Loucy (cell line): Measurements from ENCODE around the gene SH3RF2.
A peak's percentile ranks its signal among the peaks of the same experiment; 100 is the strongest.

Experiments used
- H2AFZ ChIP-seq: fragments of 200-600 bp; sonication (generic); 2 replicates; pipeline ENCODE4 v1.6.0; 2016; ENCODE audit warnings: antibody characterized with exemption, mild to moderate bottlenecking, low read length, moderate library complexity
- H3F3A ChIP-seq: fragments of 200-600 bp; 2 replicates; pipeline ENCODE4 v1.6.0; 2016; ENCODE audit warnings: antibody characterized with exemption, low read depth, mild to moderate bottlenecking
- H3K27me3 ChIP-seq: fragments of 200-600 bp; sonication (generic); 2 replicates; pipeline ENCODE4 v1.6.1; 2014; ENCODE audit warnings: low read length, mild to moderate bottlenecking; ENCODE audit not compliant: insufficient read depth, poor library complexity, severe bottlenecking
- H3K36me3 ChIP-seq: fragments of 200-600 bp; sonication (generic); 2 replicates; pipeline ENCODE4 v1.6.1; 2016; ENCODE audit warnings: low read length; ENCODE audit not compliant: insufficient read depth
- H3K4me1 ChIP-seq: fragments of 200-600 bp; sonication (generic); 2 replicates; pipeline ENCODE4 v1.5.1; 2014; ENCODE audit warnings: low read length, mild to moderate bottlenecking; ENCODE audit not compliant: insufficient read depth, poor library complexity, severe bottlenecking
- H3K4me2 ChIP-seq: fragments of 200-600 bp; sonication (generic); 2 replicates; pipeline ENCODE4 v1.6.0; 2014; ENCODE audit warnings: antibody characterized with exemption, low read length, low read depth, mild to moderate bottlenecking; ENCODE audit not compliant: poor library complexity, severe bottlenecking
- H3K4me3 ChIP-seq: fragments of 200-600 bp; sonication (generic); 2 replicates; pipeline ENCODE4 v1.5.1; 2014; ENCODE audit warnings: low read length, mild to moderate bottlenecking, mixed read lengths; ENCODE audit not compliant: poor library complexity, severe bottlenecking
- H3K79me2 ChIP-seq: fragments of 200-600 bp; sonication (generic); 2 replicates; pipeline ENCODE4 v1.6.1; 2014; ENCODE audit warnings: low read length; ENCODE audit not compliant: insufficient read depth
- H3K9ac ChIP-seq: fragments of 200-600 bp; sonication (generic); 2 replicates; pipeline ENCODE4 v1.6.0; 2014; ENCODE audit warnings: mild to moderate bottlenecking, low read depth, low read length, moderate library complexity; ENCODE audit not compliant: poor library complexity, severe bottlenecking
- H3K9me2 ChIP-seq: fragments of 200-600 bp; sonication (generic); replicated peaks from 2 replicates; pipeline ENCODE4 v1.6.1; 2016; ENCODE audit warnings: low read depth, low read length, mixed read lengths
- H3K9me3 ChIP-seq: fragments of 200-600 bp; sonication (generic); 2 replicates; pipeline ENCODE4 v1.6.1; 2014; ENCODE audit warnings: mild to moderate bottlenecking, antibody characterized with exemption, low read length, low read depth; ENCODE audit not compliant: insufficient read depth
- H4K20me1 ChIP-seq: fragments of 200-600 bp; sonication (generic); 2 replicates; pipeline ENCODE4 v1.6.0; 2014; ENCODE audit warnings: antibody characterized with exemption, low read length, mild to moderate bottlenecking; ENCODE audit not compliant: insufficient read depth, poor library complexity, severe bottlenecking
- EZH2phosphoT487 ChIP-seq: fragments of 200-600 bp; IDR thresholded peaks from 2 replicates; pipeline ENCODE4 v1.6.1; 2018; ENCODE audit warnings: antibody characterized with exemption, mild to moderate bottlenecking, moderate library complexity, borderline replicate concordance
- TF ChIP-seq, protein P1 (sequence below): fragments of 200-600 bp; sonication (generic); conservative IDR thresholded peaks from 2 replicates; pipeline ENCODE4 v1.5.1; 2014; ENCODE audit warnings: mild to moderate bottlenecking, antibody characterized with exemption, low read length

The SH3RF2 gene

GRCh38 chr5:146048994-146049703 is 112.8 kb downstream of the SH3RF2 start:
- Histone ChIP-seq H3K9me3 (no peaks in the 10 kb centered on the region), H3K4me3 (no peak overlapping the region), H4K20me1 (no peaks in the 10 kb centered on the region), H3K9ac (no peak overlapping the region), H3K9me2 (no peaks in the 10 kb centered on the region), H2AFZ (no peak overlapping the region), H3K27me3 (no peaks in the 10 kb centered on the region), H3K4me2 (no peak overlapping the region), H3K79me2 (no peaks in the 10 kb centered on the region), H3F3A (no peaks in the 10 kb centered on the region), H3K36me3 (no peaks in the 10 kb centered on the region), H3K4me1 (peaks cover 11% of the 10 kb centered on the region)
- TF ChIP-seq, protein P1, sequence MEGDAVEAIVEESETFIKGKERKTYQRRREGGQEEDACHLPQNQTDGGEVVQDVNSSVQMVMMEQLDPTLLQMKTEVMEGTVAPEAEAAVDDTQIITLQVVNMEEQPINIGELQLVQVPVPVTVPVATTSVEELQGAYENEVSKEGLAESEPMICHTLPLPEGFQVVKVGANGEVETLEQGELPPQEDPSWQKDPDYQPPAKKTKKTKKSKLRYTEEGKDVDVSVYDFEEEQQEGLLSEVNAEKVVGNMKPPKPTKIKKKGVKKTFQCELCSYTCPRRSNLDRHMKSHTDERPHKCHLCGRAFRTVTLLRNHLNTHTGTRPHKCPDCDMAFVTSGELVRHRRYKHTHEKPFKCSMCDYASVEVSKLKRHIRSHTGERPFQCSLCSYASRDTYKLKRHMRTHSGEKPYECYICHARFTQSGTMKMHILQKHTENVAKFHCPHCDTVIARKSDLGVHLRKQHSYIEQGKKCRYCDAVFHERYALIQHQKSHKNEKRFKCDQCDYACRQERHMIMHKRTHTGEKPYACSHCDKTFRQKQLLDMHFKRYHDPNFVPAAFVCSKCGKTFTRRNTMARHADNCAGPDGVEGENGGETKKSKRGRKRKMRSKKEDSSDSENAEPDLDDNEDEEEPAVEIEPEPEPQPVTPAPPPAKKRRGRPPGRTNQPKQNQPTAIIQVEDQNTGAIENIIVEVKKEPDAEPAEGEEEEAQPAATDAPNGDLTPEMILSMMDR, result peak; percentile 71
- no peak for TF ChIP-seq EZH2phosphoT487

DNA sequence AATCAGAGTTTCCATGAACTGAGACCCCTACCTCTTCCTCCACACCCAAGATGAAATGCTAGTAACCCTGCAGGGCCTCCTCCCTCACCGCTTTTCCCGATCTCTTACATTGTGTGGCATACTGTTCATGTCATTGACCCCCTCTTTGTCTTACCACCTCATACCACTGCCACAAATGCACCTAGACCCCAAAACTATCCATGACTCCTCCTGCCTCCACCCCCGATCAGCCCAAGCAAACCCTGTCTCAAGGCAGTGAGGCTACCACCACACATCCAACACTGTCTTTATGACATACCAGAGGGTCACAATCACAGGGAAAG is 113.3 kb downstream of the SH3RF2 start:
- H3K4me3 ChIP-seq, result no peak overlapping the region
- H3K4me2 ChIP-seq, result no peak overlapping the region
- no peaks in the 10 kb centered on the region for H3F3A ChIP-seq
- H3K9me2 ChIP-seq, result no peaks in the 10 kb centered on the region
- H3K9ac ChIP-seq, result no peak overlapping the region
- TF ChIP-seq, protein P1, result no peak
- no peak for TF ChIP-seq EZH2phosphoT487
- no peak overlapping the region for H2AFZ ChIP-seq
- no peaks in the 10 kb centered on the region for H3K27me3 ChIP-seq
- H3K36me3 ChIP-seq, result no peaks in the 10 kb centered on the region
- no peaks in the 10 kb centered on the region for H4K20me1 ChIP-seq
- H3K9me3 ChIP-seq, result no peaks in the 10 kb centered on the region
- peaks cover 11% of the 10 kb centered on the region for H3K4me1 ChIP-seq
- H3K79me2 ChIP-seq, result no peaks in the 10 kb centered on the region

GRCh38 chr5:146050086-146050485 is 113.7 kb downstream of the SH3RF2 start:
- Histone ChIP-seq H3K9ac (no peak overlapping the region), H4K20me1 (no peaks in the 10 kb centered on the region), H2AFZ (no peak overlapping the region), H3K4me2 (no peak overlapping the region), H3K9me2 (no peaks in the 10 kb centered on the region), H3K4me1 (peaks cover 11% of the 10 kb centered on the region), H3F3A (no peaks in the 10 kb centered on the region), H3K4me3 (no peak overlapping the region), H3K27me3 (no peaks in the 10 kb centered on the region), H3K9me3 (no peaks in the 10 kb centered on the region), H3K79me2 (no peaks in the 10 kb centered on the region), H3K36me3 (no peaks in the 10 kb centered on the region)
- no peak for TF ChIP-seq EZH2phosphoT487
- TF ChIP-seq, protein P1, result no peak
